Fibroblast of villous mesenchyme (primary cell): Measurements from ENCODE around the gene PPP6R2. TPM values are rescaled to one million over a fixed set of nuclear protein-coding genes. Genes with fewer than 3 reads are reported as not detected.

Experiments
- DNase-seq: peaks from one replicate; pipeline ENCODE4 v3.0.0-alpha.2; 2010; ENCODE audit warnings: low read depth
- H3K4me3 ChIP-seq: 2 replicates; pipeline ENCODE4 v1.5.1; 2011; ENCODE audit warnings: low read depth, mild to moderate bottlenecking, low read length
- total RNA-seq: library from RNA; depleted of rRNA; stranded (reverse); fragments of >200 nt; gene quantifications from 2 replicates; pipeline ENCODE4 v1.2.3, GENCODE V29; 2012
- TF ChIP-seq, protein P1 (sequence below): IDR thresholded peaks from 2 replicates; pipeline ENCODE4 v1.5.1; 2012; ENCODE audit warnings: low read depth, mild to moderate bottlenecking, low read length; ENCODE audit not compliant: insufficient read depth

The PPP6R2 gene
- total RNA-seq, 1 donor: 54.0 TPM

DNA sequence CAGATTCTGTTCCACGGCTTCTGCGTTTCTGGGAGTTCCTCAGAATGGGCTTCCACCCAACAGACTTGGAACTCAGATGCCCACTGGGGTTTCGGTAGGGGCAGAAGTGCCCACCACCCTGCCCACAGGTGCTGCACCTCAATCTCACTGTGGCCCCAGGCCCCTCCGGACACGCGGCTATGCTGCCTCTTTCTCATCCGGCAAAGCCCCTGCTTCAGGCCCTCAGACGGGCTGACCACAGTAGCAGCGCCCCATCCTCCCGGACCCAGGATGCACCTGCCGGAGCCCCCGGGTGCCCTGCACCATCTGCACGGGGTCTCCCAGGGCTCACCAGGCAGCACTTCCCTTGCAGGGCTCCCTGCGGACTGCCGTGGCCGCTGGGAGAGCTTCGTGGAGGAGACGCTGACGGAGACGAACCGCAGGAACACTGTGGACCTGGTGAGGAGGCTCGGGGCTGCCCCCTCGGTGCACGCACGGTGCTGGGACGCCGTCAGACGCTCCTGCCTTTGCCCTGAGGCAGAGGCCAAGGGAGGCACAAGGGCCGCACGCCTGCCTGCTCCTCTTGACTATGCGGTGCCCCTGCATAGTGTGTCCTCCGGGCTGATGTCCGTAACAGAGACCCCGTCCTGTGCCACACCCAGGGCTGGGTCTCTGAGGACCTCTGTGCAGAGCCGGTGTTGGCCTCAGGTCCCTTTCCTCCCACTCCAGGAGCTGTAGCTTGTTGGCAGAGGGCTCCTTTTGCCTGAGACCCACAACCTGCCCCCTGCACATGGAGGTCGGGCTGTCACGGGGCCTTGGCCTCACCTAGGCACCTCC is 93.1 kb downstream of the PPP6R2 start:
- DNase-seq: no peak
- no peak overlapping the region for H3K4me3 ChIP-seq

DNA sequence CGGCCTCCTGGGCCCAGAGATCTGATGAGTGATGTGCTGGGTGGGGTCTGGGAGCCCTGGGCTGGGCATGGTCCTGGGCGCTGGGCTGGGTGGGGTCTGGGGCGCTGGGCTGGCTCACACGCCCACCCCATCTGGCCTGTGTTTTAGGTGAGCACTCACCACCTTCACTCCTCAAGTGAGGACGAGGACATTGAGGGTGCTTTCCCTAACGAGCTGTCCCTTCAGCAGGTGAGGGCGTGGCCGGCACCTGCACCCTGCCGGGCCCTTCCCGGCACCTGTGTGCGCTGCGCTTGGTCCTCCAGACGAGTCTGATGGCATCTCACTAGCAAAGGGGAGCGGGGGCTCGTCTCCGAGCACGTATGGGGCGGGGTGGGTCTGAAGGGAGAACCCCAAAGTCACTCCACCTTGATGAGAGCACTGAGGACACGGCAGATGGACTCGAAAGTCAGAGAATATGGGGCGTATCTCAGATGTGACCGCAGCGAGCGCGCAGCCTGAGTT is 93.8 kb downstream of the PPP6R2 start:
- DNase-seq: no peak
- TF ChIP-seq, protein P1, sequence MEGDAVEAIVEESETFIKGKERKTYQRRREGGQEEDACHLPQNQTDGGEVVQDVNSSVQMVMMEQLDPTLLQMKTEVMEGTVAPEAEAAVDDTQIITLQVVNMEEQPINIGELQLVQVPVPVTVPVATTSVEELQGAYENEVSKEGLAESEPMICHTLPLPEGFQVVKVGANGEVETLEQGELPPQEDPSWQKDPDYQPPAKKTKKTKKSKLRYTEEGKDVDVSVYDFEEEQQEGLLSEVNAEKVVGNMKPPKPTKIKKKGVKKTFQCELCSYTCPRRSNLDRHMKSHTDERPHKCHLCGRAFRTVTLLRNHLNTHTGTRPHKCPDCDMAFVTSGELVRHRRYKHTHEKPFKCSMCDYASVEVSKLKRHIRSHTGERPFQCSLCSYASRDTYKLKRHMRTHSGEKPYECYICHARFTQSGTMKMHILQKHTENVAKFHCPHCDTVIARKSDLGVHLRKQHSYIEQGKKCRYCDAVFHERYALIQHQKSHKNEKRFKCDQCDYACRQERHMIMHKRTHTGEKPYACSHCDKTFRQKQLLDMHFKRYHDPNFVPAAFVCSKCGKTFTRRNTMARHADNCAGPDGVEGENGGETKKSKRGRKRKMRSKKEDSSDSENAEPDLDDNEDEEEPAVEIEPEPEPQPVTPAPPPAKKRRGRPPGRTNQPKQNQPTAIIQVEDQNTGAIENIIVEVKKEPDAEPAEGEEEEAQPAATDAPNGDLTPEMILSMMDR: no peak

More for the DNA sequence above, 93.1 kb downstream of the PPP6R2 start:
- TF ChIP-seq, protein P1: no peak

DNA sequence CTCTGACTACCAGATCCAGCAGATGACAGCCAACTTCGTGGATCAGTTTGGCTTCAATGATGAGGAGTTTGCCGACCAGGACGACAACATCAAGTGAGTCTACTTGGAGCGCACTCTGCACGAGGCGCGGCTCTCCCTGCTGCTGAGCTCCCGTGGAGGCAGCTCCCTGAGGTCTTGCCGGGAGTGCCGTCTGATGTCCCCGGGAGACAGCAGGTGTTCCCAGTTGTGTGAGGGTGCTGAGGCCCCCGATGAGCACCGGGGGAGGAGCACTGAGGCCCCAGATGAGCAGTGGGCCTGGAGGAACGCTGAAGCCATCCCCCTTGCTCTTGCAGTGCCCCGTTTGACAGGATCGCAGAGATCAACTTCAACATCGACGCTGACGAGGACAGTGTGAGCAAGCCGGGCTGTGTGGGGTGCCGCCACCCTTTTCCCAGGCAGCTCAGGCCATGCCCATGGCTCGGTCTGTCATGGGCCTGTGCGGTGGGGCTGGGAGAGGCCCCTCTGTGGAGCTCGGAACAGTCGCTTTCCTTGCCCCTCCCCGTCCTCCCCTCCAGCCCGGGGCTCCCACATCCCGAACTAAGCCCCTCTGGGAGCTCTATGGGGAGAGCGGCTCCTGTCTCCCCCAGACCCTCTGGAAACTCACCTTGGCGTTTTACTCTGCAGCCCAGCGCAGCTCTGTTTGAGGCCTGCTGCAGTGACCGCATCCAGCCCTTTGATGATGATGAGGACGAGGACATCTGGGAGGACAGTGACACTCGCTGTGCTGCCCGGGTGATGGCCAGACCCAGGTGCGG is 94.6 kb downstream of the PPP6R2 start:
- DNase-seq: no peak
- no peak overlapping the region for H3K4me3 ChIP-seq
- TF ChIP-seq, protein P1: no peak

More for the DNA sequence above, 93.8 kb downstream of the PPP6R2 start:
- H3K4me3 ChIP-seq: no peak overlapping the region

DNA sequence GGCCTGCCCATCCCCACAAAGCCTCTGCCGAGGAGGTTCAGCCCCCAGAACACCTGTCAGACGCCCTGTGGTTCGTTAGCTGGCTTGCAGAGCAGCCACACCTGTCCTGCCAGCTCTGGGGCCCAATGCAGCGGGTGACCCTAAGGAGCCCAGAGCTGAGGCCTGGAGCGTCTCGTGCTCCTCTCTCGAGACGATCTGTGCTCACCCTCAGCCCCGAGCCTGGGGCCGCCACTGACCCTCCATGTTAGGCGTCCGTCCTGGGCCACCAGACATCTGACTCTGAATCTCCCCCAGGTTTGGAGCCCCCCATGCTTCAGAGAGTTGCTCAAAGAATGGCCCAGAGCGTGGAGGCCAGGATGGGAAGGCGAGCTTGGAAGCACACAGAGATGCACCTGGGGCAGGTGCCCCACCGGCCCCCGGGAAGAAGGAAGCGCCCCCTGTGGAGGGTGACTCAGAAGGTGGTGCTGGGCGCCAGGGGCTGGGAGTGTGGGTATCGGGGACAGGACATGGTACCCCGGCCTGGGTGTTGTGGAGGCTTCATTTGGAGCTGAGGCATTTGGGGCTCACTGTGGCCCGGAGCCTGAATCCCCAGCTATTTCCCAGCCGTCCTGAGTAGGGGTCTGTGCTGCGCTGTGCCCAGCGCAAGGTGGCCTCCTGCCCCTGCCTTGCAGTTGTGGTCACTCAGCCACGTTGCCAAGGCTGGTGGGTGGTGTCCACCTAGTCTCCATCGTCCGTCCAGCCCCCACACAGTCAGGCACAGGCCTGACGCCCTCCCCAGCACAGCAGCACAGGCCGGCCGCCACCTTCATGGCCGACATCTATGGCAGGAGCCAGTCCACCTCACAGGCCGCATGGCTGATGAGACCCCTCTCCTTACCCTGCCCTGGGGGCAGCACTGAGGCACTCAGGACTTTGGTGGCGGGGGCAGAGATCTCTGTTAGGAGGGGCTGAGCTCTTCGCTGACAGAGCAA is 95.5 kb downstream of the PPP6R2 start:
- H3K4me3 ChIP-seq: no peak overlapping the region
- TF ChIP-seq, protein P1: no peak
- no peak for DNase-seq

DNA sequence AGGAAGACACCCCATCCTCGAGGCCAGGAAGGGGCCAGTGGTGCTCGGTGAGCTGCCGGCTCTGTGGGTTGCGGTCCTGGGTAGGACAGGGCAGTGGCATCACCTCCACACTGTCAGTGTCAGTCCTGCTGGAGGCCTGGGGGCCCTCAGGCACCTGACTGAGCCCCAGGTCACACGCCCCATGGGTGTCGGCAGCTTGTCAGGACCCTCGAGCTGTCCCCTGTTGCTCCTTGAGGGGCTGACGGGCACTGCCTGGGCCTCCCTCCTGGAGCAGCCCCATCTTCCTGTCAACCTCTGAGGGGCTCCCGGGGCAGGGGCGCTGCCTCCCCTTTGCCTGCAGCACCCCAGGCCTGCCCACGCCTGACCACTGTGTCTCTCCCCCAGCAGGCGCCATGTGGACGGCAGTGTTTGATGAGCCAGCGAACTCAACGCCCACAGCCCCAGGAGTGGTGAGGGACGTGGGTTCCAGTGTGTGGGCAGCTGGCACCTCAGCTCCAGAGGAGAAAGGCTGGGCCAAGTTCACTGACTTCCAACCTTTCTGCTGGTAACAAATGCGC is 96.3 kb downstream of the PPP6R2 start:
- TF ChIP-seq, protein P1: no peak
- DNase-seq: no peak

DNA sequence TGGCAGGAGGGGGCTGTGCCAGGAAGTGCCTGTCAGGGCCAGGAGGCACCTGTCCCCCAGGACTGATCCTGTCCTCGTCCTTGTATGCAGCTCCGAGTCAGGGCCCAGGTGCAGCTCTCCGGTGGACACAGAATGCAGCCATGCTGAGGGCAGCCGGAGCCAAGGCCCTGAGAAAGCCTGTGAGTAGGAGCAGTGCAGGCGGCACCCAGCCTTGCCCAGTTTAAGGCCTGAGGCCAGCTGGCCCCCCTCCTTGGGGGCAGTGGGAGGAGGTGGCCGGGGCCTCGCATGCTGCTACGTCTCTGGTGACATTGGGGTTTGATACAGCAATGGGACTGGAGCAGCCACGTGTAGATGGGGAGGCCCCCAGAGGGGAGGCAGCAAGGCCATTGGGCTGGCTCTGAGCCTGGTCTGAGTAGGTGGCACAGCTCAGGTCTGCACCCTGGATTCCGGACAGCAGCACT is 96.8 kb downstream of the PPP6R2 start:
- TF ChIP-seq, protein P1: no peak
- DNase-seq: no peak
- no peak overlapping the region for H3K4me3 ChIP-seq

More for the DNA sequence above, 96.3 kb downstream of the PPP6R2 start:
- no peak overlapping the region for H3K4me3 ChIP-seq
